ENCODE results near the gene JAG2.
A peak's percentile ranks its signal among the peaks of the same experiment; 100 is the strongest.

JAG2 gene

DNA sequence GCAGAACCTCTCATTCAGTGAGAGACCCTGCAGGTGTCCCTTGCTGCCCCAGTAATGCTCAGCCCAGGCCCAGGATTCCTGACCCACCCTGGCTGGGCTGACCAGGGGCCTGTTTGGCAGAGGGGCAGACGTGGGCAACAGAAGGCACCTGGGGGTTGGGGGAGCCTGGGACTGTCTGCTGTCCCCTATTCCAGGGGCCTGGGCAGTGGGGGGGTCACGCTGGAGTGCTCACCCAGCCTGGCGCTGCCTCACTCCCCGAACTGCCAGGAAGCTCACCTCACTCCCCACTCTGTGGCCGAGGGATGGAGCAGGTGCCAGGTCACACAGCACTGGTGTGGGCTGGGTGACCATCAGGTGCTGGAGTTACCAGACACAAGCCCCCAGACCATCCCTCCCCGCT, 35.1 kb upstream of the JAG2 start:
- DNase-seq (ENCODE audit: low spot score): no peak

DNA sequence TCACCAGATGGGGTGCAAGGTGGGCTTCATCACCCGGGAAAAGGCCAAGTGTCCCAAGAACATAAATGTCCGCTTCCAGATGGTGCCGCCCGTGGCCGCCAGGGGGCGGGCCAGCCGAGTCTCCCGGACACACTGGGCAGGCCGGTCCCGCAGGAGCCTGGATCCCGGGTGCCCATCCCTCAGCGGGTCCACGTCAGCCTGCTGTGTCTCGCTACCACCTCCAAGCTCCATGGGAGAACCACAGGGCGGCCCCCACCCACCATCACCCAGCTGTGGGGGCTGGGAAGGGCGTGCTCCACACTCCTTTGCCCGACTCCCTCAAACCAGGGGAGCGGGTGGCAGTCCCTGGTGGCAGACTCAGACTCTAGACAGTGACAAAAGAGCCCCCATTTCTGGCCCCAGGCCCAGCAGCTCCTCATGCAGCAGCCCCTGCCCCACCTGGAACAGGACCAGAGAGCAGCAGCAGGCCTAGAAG, 34.5 kb upstream of the JAG2 start:
- peak; percentile 56 for DNase-seq (ENCODE audit: low spot score)

DNA sequence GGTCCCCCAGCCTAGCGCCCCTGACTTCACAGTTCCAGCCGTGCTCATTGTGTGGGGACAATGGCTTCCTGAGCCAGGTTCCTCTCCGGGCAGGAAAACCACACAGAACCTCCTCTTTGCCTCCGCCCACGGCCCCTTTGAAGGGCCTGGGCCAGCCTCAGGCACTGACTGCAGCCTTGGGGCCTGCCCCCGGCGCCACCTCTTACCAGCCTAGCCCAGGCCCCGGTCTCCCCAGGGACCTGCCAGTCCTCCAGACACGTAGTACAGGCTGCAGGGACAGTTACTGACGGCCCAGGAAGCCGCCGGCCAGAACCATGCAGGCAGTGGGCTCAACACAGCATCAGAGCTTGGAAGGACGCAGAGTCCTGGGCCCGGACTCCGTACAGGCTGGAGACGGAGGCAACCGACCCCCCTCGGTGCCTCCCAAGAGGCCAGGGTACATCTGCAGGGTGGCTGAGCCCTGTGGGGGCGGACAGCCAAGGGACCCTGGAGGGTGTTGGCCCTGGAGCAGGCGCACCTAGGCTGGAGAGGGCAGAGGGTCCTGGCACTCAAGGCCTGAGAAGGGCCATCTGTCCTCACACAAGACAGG, 33.4 kb upstream of the JAG2 start:
- DNase-seq (ENCODE audit: low spot score): no peak

DNA sequence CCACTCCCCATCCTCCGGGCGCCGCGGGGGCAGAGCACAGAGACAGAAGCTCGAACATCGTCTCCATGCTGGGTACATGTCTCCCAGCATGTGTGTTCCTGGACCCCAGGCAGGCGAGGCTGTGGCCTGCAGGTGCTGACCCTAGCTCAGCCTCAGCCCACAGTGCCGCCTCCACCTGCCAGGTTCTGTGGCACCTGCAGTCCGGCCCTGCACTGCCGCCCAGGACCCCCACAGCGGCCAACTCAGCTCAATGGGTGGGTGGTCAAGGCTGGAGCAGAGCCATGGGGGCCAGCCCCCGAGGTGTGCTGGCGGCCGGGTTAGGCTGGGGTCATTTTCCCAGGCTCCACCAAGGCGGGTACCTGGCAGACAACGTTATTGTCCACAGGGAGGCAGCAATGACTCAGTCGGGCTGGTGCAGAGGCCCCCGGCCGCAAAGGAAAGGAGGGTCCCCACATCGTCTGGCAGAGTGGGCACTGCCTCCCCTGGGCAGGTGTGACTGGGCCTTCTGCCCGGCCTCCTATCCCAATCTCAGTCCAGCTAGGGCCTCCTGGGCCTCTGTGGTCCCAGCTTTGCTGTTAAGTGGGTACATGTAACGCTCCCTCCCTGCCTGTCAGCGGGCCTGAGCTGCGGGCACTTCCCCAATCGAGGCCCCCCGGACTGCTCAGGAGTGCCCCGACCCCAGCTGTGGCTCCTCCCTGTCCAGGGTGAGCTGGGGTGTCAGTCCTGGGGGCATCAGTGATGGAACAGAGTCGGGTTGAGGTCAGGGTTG, 32.8 kb upstream of the JAG2 start:
- no peak for DNase-seq (ENCODE audit: low spot score)

DNA sequence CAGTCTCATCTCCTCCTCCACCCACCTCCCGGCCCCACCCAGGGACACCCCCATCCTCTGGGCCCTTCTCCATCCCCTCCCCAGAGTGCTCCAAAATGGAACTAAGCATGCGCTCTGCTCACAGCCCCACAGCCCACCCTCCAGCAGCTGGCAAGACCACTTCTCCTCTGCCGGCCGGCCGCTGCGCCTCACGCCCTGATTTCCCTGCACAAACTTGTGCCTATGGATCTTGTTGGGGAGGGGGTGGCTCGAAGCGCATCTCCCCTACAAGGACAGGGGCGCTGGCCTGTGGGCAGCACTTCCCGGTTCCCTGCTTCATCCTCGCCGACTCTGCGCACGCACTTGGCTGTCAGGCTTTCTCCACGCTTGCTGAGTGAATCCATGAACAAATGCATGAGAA, 32.1 kb upstream of the JAG2 start:
- no peak for DNase-seq (ENCODE audit: low spot score)

DNA sequence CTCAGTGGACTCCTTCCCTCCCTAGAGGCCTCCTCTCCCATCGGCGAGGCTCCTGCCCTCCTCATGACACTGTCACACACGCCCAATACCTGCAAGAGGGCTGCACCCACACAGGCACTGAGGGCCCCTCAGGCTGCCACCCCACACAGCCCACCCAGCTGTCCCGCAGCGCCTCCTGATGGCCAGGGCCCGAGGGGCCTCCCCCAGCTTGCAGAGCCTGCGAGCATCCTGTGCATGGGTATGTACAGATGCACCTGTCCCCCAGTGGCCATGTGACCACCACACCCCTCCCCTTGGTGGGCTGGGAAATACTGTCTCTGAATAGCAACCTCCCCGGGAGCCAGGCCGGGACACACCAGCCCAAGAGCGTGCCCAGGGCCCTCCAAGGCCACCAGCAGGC, 31.5 kb upstream of the JAG2 start:
- DNase-seq (ENCODE audit: low spot score): no peak

DNA sequence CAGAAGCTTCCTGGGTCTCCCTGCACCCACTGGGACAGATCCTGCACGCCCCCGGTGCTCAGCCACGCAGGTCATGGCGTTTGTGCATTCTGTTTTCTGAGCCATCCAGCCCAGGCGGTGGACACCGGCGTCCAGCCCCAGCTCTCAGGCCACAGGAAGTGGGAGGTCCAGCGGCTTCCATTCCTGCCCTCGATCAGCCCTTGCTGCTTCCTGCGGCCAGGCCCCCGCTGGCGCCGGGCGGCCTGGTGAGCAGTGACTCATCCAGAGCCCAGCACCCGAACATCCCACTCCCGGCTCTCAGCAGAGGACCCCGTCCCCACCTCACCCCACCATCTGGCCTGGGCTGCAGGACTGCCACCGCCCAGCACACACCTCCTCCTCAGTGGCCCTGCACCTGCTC, 30.5 kb upstream of the JAG2 start:
- no peak for DNase-seq (ENCODE audit: low spot score)

DNA sequence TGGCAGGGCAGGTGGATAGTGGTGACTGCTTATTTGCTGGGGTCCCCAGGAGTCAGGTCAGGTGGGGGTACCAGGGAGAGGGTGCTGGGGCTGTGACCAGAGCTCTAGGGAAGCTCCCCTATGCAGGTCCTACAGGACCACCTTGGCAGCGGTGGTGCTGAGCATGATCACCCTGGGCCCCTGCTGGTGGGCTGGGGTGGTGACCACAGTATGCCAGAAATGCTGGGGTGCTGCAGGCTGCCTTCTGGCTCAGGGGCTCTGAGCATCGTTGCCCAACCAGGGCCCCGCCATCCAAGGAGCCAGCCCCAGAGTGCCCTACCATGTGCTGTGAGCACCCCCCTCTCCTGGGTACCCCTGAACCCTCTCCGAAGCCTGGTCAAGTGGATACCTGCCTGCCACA, 30.0 kb upstream of the JAG2 start:
- no peak for DNase-seq (ENCODE audit: low spot score)

DNA sequence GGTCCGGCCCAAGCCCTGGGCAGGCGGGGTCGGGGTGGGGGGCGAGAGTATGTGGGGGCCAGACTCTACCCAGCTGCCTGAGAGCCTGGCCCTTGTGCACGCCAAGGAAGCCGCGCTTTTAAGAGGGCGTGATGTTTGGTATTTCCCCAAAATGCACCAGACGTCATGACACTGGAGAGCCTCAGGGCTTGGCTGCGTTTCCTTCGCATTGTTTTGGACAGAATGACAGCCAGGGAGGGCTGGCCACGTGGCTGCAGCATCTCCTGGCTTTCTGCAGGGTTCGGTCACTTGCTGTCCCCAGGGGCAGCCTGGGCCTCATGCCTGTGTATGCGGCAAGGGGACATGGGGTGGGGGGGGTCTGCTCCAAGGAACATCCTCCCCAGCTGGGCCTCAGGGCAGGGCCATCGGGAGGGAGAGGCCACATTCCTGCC, 28.6 kb upstream of the JAG2 start:
- DNase-seq (ENCODE audit: low spot score): peak; percentile 49

DNA sequence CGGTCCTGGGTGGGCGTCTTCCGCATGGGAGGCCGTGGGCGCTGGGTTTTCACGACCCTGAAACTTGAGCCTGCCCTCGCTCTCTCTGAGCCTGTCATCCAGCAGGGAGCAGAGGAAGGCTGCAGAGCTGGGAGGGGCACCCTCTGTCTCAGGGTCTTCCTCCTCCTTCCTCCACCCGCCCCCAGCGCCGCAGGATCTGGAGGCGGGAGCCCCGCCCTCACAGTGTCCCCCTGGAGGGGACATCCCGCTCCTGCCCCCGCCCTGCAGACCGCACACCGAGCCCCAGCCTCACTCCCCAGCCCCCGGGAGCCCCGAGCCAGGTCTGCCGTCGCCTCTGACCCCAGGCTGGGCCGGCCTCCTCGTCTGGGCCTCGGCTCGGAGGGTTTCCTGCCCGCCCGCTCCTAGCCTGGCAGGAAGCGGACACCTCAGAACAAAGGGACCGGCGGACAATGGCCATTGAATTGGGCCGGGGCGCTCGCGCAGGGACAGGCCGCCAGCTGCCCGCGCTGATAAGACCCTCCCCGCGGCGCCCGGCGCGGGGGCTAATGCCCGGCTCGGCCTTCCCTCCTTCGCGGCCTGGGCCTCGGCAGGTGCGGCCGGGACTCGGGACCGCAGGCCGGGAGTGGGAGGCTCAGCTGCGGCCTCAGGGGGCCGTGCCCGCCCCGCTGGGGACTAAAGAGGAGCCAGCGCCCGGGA, 27.8 kb upstream of the JAG2 start:
- DNase-seq (ENCODE audit: low spot score): no peak

DNA sequence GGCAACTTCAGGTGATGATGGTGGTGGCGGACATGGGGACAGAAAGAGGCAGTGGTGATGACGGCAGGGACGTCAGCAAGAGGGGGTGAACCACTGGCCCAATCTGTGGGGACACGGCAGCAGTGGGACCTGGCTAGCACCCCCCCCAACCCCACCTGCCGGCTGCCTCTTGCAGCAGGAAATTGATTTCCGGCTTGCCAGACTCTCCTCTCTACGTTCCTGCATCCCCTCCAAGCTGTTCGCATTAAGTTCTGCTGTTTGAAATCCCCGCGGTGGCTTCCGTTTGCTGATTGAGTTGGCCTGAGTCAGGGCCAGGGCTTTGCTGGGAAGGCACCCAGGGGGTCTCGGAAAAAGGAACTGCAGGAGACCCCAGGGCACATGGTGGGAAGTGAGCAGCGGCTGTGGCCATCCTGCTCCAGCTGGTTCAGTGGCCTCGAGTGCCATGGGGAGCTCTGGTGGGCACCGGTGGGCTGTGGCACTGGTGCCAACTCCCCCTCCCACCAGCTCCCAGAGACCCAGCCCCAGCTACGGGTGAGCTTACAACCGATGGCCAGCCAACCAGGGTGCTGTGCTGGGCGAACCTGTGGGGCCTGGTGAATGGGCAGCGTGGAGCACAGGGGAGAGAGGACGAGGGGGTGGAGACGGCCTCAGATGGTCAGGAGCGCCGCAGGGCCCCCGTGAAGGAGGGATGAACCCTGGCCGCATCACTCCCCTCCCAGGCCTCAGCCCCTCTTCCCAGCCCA, 27.1 kb upstream of the JAG2 start:
- no peak for DNase-seq (ENCODE audit: low spot score)

DNA sequence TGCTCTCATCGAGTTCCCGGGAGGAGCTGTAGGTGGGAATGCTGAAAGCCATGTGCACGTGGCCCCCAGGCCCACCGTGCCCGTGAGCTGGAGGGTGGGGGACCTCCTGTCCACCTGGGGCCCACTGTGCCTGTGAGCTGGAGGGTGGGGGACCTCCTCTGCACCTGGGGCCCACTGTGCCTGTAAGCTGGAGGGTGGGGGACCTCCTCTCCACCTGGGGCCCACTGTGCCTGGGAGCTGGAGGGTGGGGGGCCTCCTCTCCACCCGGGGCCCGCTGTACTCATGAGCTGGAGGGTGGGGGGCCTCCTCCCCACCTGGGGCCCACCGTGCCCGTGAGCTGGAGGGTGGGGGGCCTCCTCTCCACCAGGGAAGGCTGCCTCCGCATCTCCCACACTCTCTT, 26.5 kb upstream of the JAG2 start:
- DNase-seq (ENCODE audit: low spot score): no peak

DNA sequence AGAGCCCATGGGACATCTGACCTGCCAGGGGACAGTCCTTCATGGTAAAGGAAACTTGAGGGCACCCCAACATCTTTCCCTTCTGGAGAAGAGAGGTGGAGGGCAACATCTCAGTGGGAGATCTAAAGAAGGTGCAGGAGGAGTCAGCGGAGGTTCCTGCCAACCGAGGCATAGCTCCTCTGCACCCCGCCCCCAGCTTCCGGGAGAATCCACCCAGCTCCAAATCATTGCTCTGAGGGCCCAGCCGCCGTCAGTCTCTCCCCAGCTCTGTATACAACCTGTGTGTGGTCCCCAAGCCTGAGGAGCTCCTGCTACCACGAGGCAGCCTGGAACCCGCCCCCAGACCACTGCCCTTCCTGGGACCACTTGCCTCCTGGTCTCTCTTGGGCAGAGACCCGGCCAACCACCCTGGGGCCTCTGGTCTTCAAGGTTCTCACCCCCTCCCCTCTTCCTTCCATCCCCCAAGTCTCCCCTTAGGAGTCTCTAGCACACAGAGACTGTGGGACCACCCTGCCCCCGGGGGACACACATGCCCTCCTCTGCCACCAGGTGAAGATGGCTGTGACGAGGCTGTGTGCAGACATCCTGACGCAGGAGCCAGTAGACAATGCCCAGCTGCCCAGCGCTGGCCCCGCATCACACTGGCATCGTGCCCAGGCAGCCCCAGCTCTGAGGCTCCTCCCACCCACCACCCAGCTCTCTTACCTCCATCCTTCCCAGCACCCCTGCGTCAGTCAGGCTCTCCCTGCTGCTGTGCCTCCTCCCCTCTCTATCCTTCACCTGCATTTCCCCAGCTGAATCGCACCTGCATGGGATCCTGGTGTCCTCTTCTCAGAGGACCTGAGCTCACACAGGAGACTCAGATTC, 25.6 kb upstream of the JAG2 start:
- DNase-seq (ENCODE audit: low spot score): no peak

DNA sequence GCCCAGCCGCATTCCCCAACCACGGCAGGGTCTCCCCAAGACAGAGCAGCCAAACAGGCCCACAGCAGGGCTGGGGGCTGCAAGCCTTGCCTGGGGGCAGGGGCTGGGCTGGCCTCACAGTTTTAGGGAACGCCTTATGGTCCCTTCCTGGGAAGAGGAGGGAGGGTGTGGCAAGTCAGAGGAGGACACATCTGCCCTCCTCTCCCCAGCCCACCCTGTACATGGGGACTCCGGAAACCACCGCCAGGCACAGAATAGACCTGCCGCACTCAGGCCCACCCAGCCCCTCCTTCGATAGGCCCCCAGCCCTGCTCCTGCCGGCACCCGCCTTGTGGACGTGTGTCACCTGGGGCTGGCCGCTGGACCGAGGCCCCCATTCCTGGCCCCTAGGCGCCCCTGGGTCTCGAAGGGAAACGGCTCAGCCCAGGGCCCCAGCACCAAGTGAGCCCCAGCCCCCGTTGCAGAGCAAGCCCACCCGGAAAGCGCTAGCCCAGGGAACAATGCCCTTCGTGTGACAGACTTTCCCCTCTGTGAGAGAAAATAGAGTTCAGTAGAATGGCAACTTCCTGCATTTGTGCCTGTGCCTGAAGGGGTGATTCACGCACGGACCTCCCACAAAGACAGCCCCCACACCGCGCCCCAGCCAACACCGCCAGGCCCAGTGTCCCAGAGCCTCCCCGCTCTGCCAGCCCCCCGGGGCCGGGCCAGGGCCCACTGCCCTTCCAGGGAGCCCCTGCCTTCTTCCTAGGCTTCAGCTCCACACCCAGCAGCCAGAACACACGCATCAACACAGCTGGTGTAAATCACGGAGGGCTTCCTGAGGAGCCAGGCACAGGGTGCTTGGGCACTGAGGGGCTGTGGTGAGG, 24.5 kb upstream of the JAG2 start:
- no peak for DNase-seq (ENCODE audit: low spot score)

DNA sequence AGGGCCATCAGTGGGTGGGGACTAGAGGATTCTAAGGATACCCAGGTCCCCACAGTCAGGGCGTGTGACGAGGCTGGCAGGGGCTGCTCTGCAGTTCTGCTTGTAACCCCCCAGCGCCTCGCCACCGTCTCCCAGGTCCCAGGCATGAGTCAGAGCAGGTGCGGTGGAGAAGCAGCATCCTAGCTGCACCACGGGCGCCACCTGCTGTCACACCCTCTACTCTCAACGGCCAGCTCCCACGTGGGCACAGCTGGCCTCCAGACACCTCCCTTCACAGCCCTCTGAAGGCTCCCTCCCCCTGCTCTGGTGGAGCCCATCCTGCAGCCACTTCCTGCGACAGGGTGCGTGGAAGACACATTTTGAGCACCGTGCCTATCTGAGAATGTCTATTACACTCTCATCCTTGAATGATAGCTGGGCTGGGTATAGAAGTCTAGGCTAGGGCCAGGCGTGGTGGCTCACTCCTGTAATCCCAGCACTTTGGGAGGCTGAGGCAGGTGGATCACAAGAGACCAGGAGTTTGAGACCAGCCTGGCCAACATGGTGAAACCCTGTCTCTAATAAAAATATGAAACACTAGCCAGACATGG, 19.5 kb upstream of the JAG2 start:
- no peak for DNase-seq (ENCODE audit: low spot score)

DNA sequence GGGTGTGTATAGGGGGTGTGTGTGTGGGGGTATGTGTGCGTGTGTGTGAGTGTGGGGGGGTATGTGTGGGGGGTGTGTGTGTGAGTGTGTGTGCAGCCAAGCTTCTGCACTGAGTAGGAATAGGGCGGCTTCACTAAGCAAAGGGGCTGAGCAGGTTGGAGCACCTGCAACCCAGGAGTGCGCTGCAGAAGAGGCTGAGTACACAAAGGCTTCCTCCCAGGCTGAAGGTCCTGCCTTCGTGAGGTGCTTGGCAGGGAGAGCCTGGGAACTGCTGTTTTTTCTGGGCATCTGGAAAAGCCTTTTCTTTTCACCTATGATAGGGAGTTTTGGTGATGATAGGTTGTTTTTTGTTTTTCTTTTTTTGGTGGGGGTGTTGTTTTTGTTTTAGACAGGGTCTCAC, 18.5 kb upstream of the JAG2 start:
- no peak for DNase-seq (ENCODE audit: low spot score)

DNA sequence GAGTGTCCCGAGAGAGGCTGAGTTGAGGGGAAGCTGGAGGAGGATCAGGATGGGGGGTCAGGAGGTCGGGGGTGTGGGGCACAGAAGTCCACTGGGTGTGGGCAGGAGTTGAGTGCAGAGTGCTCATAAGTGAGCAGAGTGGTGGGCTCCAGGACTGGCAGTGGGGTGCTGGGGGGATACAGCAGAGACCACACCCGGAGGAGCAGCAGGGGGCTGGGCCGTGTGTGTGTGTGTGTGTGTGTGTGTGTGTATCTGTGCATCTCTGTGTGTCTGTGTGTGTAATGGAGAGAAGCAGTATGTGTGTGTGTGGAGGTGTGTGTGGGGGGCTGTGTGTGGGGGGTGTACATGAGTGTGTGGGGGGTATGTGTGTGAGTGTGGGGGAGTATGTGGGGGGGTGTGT, 17.4 kb upstream of the JAG2 start:
- no peak for DNase-seq (ENCODE audit: low spot score)

DNA sequence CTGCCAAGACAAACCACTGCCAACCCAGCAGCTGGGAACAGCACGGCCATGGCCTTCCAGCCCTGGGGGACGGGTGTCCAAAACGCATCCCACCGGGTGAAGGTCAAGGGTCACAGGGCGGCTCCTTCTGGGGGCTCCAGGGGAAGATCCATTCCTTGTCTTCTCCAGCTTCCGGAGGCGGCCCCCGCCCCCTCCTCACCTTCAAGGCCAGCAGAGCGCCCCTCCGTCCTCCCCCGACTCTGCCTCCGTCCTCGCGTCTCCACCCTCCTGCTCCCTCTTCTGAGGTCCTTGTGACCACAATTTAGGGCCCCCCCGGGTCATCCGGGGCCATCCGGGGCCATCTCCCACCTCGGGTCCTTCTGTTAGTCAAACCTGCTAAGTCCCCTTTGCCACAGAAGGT, 16.4 kb upstream of the JAG2 start:
- DNase-seq (ENCODE audit: low spot score): no peak

DNA sequence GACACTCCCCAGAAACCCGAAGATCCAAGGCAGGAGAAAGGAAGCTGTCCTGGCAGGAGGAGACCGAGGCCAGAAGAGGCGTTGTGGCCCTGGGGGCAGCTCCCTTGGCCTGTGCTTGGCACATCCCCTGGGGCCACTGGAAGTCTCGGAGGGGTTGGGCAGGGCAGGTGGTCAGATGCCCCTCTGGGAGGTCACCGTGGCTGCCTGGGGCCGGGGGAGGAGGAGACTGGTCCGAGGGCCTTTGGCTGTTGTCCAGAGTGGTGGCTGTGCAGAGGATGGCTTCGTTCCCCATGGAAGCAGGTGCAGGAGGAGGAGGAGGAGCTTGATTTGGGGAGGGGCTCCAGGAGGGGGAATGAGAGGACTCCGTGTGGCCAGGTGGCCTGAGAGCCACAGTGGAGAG, 15.9 kb upstream of the JAG2 start:
- no peak for DNase-seq (ENCODE audit: low spot score)

DNA sequence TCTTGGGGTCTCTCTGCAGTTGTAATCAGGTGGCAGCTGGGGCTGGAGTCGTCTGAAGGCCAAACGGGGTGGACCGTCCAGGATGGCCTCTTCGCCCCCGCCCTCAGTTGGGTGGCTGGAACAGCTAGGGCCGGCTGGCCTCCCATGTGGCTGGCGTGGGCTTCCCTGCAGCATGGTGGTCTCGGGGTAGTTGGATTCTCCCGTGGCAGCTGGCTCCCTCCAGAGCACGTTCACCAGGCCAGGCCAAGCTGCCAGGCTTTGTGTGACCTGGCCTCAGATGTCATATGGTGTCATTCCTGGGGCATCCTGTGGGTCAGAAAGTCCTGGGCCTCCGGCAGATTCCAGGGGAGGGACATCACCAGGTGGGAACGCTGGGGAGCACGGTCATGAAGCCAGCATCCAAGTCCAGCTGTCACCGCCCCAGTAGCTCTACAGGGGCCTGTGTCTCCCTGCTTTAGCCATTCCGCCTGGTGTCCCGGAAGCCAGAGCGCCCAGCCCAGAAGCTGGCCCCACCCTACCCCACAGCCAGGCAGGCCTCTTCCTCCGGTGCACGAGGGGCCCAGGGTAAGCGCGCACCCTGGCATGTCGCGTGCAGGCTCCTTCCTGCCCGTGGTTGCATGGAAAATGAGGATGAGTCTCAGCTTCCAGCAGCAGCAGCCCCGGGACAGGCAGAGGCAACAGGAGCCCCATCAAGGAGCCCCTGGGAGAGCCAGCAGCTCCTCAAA, 13.9 kb upstream of the JAG2 start:
- no peak for DNase-seq (ENCODE audit: low spot score)

Data from globus pallidus (tissue), 1 donor.